AG09319 (cell line): ENCODE results near the gene AVPR2.

Experiments used
- DNase-seq: peaks from one replicate; pipeline ENCODE4 v3.0.0-alpha.2; 2010; ENCODE audit warnings: low read depth; ENCODE audit errors: extremely low read depth
- CTCF ChIP-seq: IDR thresholded peaks from 2 replicates; pipeline ENCODE4 v1.5.1; 2011; ENCODE audit warnings: low read depth, mild to moderate bottlenecking, inconsistent platforms, low read length, moderate library complexity

The AVPR2 gene

GRCh38 chrX:153909024-153909979 lies 4.8 kb downstream of the AVPR2 start:
- TF ChIP-seq CTCF = no peak
- no peak for DNase-seq

GRCh38 chrX:153909980-153910360 lies 5.5 kb downstream of the AVPR2 start:
- no peak for DNase-seq

GRCh38 chrX:153910446-153910845 lies 6.0 kb downstream of the AVPR2 start:
- no peak for TF ChIP-seq CTCF

More at GRCh38 chrX:153909980-153910360, 5.5 kb downstream of the AVPR2 start:
- no peak for TF ChIP-seq CTCF

GRCh38 chrX:153911798-153912197 lies 7.3 kb downstream of the AVPR2 start:
- TF ChIP-seq CTCF = no peak
- DNase-seq = no peak

More at GRCh38 chrX:153910446-153910845, 6.0 kb downstream of the AVPR2 start:
- no peak for DNase-seq

DNA sequence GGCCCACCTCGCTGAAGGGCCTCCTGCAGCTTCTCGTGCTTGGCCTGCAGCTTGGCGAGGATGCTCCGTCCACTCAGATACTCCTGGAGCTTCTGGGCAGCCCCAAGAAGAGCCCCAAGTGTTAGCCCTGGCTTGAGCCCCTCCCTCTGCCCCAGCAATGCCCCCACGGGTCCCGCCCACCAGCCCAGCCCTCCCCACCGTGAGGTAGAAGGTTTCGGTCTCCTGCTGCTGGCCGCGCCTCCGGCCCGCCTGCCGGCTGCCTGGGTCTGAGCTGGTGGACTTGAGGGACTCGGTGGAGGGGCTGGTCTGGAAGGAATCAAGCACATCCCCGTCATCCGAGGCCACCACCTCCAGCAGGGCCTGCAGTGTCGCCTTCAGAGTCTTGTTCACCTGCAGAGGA lies 8.7 kb downstream of the AVPR2 start:
- TF ChIP-seq CTCF = no peak
- no peak for DNase-seq

DNA sequence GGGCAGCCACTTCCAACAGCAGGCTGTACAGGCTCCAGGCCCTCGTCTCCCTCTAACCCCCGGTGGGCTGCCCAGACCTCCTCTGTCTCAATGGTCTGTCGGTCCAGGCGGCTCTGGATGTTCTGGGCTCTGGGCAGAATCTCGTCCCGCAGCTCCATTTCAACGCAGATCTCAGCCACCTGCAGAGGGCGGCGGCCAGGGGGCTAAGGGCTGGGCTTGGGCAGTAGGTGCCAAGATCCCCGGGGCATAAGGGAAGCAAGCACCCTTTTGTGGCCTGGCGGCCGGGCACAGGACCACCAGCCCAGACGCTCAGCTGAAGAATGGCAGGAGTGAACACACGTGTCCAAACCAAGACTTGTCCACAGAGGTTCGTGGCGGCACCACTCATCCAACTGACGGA lies 9.2 kb downstream of the AVPR2 start:
- no peak for TF ChIP-seq CTCF
- DNase-seq = no peak

DNA sequence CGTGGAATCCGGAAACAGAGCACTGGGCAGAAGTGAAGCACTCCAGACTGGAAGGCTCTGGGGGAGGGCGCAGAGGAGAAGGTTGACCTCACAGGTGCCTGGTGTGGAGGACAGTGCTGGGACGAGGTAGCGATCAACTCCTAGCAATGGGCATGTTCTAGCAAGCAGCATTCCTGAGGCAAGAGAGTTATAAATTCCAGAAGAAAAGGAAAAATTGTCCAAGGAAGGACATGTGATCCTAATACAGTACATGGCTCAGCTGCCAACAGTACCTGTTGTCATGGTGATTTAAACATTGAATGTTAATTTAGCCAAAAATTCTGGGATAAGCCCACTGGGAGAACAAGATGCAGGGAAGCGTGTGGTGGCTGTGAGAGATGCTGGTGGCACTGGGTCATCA lies 13.4 kb downstream of the AVPR2 start:
- TF ChIP-seq CTCF = no peak
- DNase-seq = no peak
